ENCODE data around the gene MPND. TPM values are rescaled to one million over a fixed set of nuclear protein-coding genes. Genes with fewer than 3 reads are reported as not detected.

The MPND gene
- total and polyA plus RNA-seq, 12 donors: 4.5 to 52.3 (median 16.1) TPM

GRCh38 chr19:4318460-4318859 lies 24.9 kb upstream of the MPND start:
- TF ChIP-seq POLR2A (IDR thresholded peaks at IDR 0.05): no peak
- TF ChIP-seq CTCF (IDR thresholded peaks at IDR 0.05): no peak
- Histone ChIP-seq H3K4me3 (no peak overlapping the region), H3K36me3 (replicated peaks in 1 of 2) (no peaks in the 10 kb centered on the region), H3K27me3 (no peaks in the 10 kb centered on the region), H3K4me1 (replicated peaks in 1 of 2) (no peaks in the 10 kb centered on the region), H3K9me3 (replicated peaks in 1 of 3) (no peaks in the 10 kb centered on the region), H3K27ac (no peak overlapping the region)
- no peak for DNase-seq
- intact Hi-C loops (cut with DNase I): no loop called here
- 90 to 96% (median 93%) methylated on average over 7 of the region's 7 CpGs for WGBS, 4 donors

GRCh38 chr19:4319067-4319718 lies 24.2 kb upstream of the MPND start:
- TF ChIP-seq POLR2A (IDR thresholded peaks at IDR 0.05): no peak
- no peak overlapping the region for H3K27ac ChIP-seq
- DNase-seq: no peak
- no peaks in the 10 kb centered on the region for H3K36me3 ChIP-seq (replicated peaks in 1 of 2)
- intact Hi-C loops (cut with DNase I): no loop called here
- no peaks in the 10 kb centered on the region for H3K9me3 ChIP-seq (replicated peaks in 1 of 3)
- no peak overlapping the region for H3K4me3 ChIP-seq
- WGBS, 4 donors: 87 to 97% (median 94%) methylated on average over 2 of the region's 2 CpGs
- H3K4me1 ChIP-seq (replicated peaks in 1 of 2): no peaks in the 10 kb centered on the region
- H3K27me3 ChIP-seq: no peaks in the 10 kb centered on the region

- intact Hi-C loops (cut with DNase I): no loop called here
- Histone ChIP-seq H3K27ac (no peak overlapping the region), H3K27me3 (no peaks in the 10 kb centered on the region), H3K4me3 (no peak overlapping the region), H3K36me3 (replicated peaks in 1 of 2) (no peaks in the 10 kb centered on the region), H3K4me1 (replicated peaks in 1 of 2) (no peaks in the 10 kb centered on the region), H3K9me3 (replicated peaks in 1 of 3) (no peaks in the 10 kb centered on the region)
- TF ChIP-seq POLR2A (IDR thresholded peaks at IDR 0.05) (no peak), CTCF (IDR thresholded peaks at IDR 0.05) (no peak)
- no peak for DNase-seq
- 90 to 95% (median 92%) methylated on average over 2 of the region's 2 CpGs for WGBS, 4 donors
These were observed 22.9 kb upstream of the MPND start for GRCh38 chr19:4320419-4320818.

GRCh38 chr19:4322942-4323665 lies 20.3 kb upstream of the MPND start:
- no peaks in the 10 kb centered on the region for H3K9me3 ChIP-seq (replicated peaks in 1 of 3)
- no peak overlapping the region for H3K27ac ChIP-seq
- 51 to 57% (median 53%) methylated on average over 8 to 37 of the region's 37 CpGs for WGBS, 4 donors
- no peak for TF ChIP-seq CTCF (IDR thresholded peaks at IDR 0.05)
- no peak for TF ChIP-seq POLR2A (IDR thresholded peaks at IDR 0.05)
- intact Hi-C loops (cut with DNase I): no loop called here
- peak; percentile 71 to 89 (median 81) for DNase-seq
- H3K36me3 ChIP-seq (replicated peaks in 1 of 2): no peaks in the 10 kb centered on the region
- no peak overlapping the region for H3K4me3 ChIP-seq
- H3K4me1 ChIP-seq (replicated peaks in 1 of 2): peaks cover 0 to 13% of the 10 kb centered on the region in 2 donors
- no peaks in the 10 kb centered on the region for H3K27me3 ChIP-seq
